Measurements from ENCODE around the gene CHN2.
A peak's percentile ranks its signal among the peaks of the same experiment; 100 is the strongest.

Gene CHN2

GRCh38 chr7:29384277-29384676 lies 189.7 kb downstream of the CHN2 start:
- no peak for DNase-seq (ENCODE audit: low read depth)

DNA sequence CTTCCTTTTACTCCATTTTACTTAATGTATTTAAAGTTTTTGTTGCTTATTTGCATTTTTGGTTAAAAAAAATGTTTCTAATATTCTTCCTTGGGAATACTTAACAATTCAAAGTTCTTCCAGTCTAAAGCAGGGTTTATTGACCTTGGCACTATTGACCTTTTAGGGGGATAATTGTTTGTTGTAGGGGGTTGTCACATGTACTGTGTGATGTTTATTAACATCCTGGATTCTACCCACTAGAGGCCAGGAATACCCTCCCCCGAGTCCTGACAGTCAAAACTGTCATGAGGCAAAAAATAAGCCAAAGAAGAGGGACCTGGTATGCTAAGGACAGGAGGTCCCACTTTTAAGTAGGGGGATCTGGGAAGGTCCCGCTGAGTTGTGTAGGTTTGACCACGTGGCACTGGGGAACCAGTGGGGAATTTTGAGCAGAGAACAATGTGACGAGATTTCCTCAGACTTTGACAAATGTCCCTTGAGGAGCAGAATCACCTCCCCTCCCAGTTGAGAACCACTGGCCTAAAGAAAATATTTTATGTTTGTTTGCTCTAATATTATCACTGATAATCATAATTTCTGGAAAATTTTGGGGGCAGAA lies 190.7 kb downstream of the CHN2 start:
- TF ChIP-seq, protein P1, sequence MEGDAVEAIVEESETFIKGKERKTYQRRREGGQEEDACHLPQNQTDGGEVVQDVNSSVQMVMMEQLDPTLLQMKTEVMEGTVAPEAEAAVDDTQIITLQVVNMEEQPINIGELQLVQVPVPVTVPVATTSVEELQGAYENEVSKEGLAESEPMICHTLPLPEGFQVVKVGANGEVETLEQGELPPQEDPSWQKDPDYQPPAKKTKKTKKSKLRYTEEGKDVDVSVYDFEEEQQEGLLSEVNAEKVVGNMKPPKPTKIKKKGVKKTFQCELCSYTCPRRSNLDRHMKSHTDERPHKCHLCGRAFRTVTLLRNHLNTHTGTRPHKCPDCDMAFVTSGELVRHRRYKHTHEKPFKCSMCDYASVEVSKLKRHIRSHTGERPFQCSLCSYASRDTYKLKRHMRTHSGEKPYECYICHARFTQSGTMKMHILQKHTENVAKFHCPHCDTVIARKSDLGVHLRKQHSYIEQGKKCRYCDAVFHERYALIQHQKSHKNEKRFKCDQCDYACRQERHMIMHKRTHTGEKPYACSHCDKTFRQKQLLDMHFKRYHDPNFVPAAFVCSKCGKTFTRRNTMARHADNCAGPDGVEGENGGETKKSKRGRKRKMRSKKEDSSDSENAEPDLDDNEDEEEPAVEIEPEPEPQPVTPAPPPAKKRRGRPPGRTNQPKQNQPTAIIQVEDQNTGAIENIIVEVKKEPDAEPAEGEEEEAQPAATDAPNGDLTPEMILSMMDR (IDR thresholded peaks at IDR 0.05; ENCODE audit: low read depth, low read length), result no peak
- peak; percentile 19; the same call in 1 of the 2 replicates for TF ChIP-seq MAX (IDR thresholded peaks at IDR 0.05; ENCODE audit: low read depth, low read length)
- DNase-seq (ENCODE audit: low read depth), result no peak
- no peak overlapping the region for H3K4me3 ChIP-seq (ENCODE audit: low read depth, low read length)

More at GRCh38 chr7:29384277-29384676, 189.7 kb downstream of the CHN2 start:
- TF ChIP-seq MYC (IDR thresholded peaks at IDR 0.05; ENCODE audit: low read depth, low read length) (no peak), MAX (IDR thresholded peaks at IDR 0.05; ENCODE audit: low read depth, low read length) (no peak), POLR2A (IDR thresholded peaks at IDR 0.05; ENCODE audit: extremely low read depth, insufficient read length) (no peak)
- TF ChIP-seq, protein P1 (IDR thresholded peaks at IDR 0.05; ENCODE audit: low read depth, low read length), result no peak
- no peak overlapping the region for H3K4me3 ChIP-seq (ENCODE audit: low read depth, low read length)

- DNase-seq (ENCODE audit: low read depth), result no peak
- TF ChIP-seq, protein P1 (IDR thresholded peaks at IDR 0.05; ENCODE audit: low read depth, low read length), result no peak
- TF ChIP-seq POLR2A (IDR thresholded peaks at IDR 0.05; ENCODE audit: extremely low read depth, insufficient read length) (no peak), MYC (IDR thresholded peaks at IDR 0.05; ENCODE audit: low read depth, low read length) (no peak), MAX (IDR thresholded peaks at IDR 0.05; ENCODE audit: low read depth, low read length) (no peak)
- H3K4me3 ChIP-seq (ENCODE audit: low read depth, low read length), result no peak overlapping the region
Measured at GRCh38 chr7:29386196-29386765, 191.7 kb downstream of the CHN2 start.

GRCh38 chr7:29391262-29391661 lies 196.7 kb downstream of the CHN2 start:
- no peak for DNase-seq (ENCODE audit: low read depth)
- TF ChIP-seq, protein P1 (IDR thresholded peaks at IDR 0.05; ENCODE audit: low read depth, low read length), result no peak
- TF ChIP-seq MYC (IDR thresholded peaks at IDR 0.05; ENCODE audit: low read depth, low read length), result no peak
- TF ChIP-seq MAX (IDR thresholded peaks at IDR 0.05; ENCODE audit: low read depth, low read length), result no peak
- TF ChIP-seq POLR2A (IDR thresholded peaks at IDR 0.05; ENCODE audit: extremely low read depth, insufficient read length), result no peak
- no peak overlapping the region for H3K4me3 ChIP-seq (ENCODE audit: low read depth, low read length)

GRCh38 chr7:29394321-29394720 lies 199.7 kb downstream of the CHN2 start:
- no peak for DNase-seq (ENCODE audit: low read depth)
- no peak for TF ChIP-seq POLR2A (IDR thresholded peaks at IDR 0.05; ENCODE audit: extremely low read depth, insufficient read length)
- no peak for TF ChIP-seq MAX (IDR thresholded peaks at IDR 0.05; ENCODE audit: low read depth, low read length)
- H3K4me3 ChIP-seq (ENCODE audit: low read depth, low read length), result no peak overlapping the region

- H3K4me3 ChIP-seq (ENCODE audit: low read depth, low read length), result no peak overlapping the region
- TF ChIP-seq POLR2A (IDR thresholded peaks at IDR 0.05; ENCODE audit: extremely low read depth, insufficient read length) (no peak), MAX (IDR thresholded peaks at IDR 0.05; ENCODE audit: low read depth, low read length) (no peak), MYC (IDR thresholded peaks at IDR 0.05; ENCODE audit: low read depth, low read length) (no peak)
- TF ChIP-seq, protein P1 (IDR thresholded peaks at IDR 0.05; ENCODE audit: low read depth, low read length), result no peak
- DNase-seq (ENCODE audit: low read depth), result no peak
Measured at GRCh38 chr7:29396563-29396962, 202.0 kb downstream of the CHN2 start.
